Stimulated activated CD4-positive, alpha-beta T cell treated with anti-CD3 and anti-CD28 coated beads, Interleukin-4, amount 100 ng/mL, for 48 hours (primary cell): Measurements from ENCODE around the gene KLF7.

Source experiments
- DNase-seq, 2 donors: peaks; one replicate each; pipeline ENCODE4 v3.0.0-alpha.2; 2020; ENCODE audit warnings: low read depth in 2 of 2

The KLF7 gene

GRCh38 chr2:207093234-207093633 is 72.5 kb downstream of the KLF7 start:
- no peak for DNase-seq

- DNase-seq, result no peak
Observed at GRCh38 chr2:207092818-207093217, 72.9 kb downstream of the KLF7 start.

GRCh38 chr2:207091928-207092327 is 73.8 kb downstream of the KLF7 start:
- DNase-seq, result no peak

- DNase-seq, result no peak
Observed at GRCh38 chr2:207091176-207091575, 74.6 kb downstream of the KLF7 start.

- DNase-seq, result no peak
Observed at GRCh38 chr2:207090389-207090788, 75.4 kb downstream of the KLF7 start.

GRCh38 chr2:207088839-207089238 is 76.9 kb downstream of the KLF7 start:
- no peak for DNase-seq

- DNase-seq, result no peak
Observed at GRCh38 chr2:207088276-207088675, 77.5 kb downstream of the KLF7 start.

GRCh38 chr2:207087046-207087902 is 78.5 kb downstream of the KLF7 start:
- no peak for DNase-seq

GRCh38 chr2:207086136-207086535 is 79.6 kb downstream of the KLF7 start:
- DNase-seq, result no peak

- DNase-seq, result no peak
Observed at GRCh38 chr2:207085110-207085509, 80.6 kb downstream of the KLF7 start.

- DNase-seq, result no peak
Observed at GRCh38 chr2:207083361-207084110, 82.2 kb downstream of the KLF7 start.

GRCh38 chr2:207082619-207083018 is 83.1 kb downstream of the KLF7 start:
- no peak for DNase-seq

- DNase-seq, result no peak
Observed at GRCh38 chr2:207078186-207078798, 87.5 kb downstream of the KLF7 start.

GRCh38 chr2:207077266-207077665 is 88.5 kb downstream of the KLF7 start:
- DNase-seq, result no peak

GRCh38 chr2:207075456-207075855 is 90.3 kb downstream of the KLF7 start:
- DNase-seq, result no peak

GRCh38 chr2:207073801-207074678 is 91.7 kb downstream of the KLF7 start:
- DNase-seq, result peak; percentile 12 to 30

GRCh38 chr2:207073412-207073800 is 92.3 kb downstream of the KLF7 start:
- no peak for DNase-seq

GRCh38 chr2:207072571-207072970 is 93.2 kb downstream of the KLF7 start:
- DNase-seq, result no peak

- DNase-seq, result no peak
Observed at GRCh38 chr2:207071820-207072219, 93.9 kb downstream of the KLF7 start.

- no peak for DNase-seq
Observed at GRCh38 chr2:207067473-207067872, 98.3 kb downstream of the KLF7 start.

- no peak for DNase-seq
Observed at GRCh38 chr2:207066791-207067460, 98.8 kb downstream of the KLF7 start.
